ENCODE data around the gene LYZL6. TPM values are rescaled to one million over a fixed set of nuclear protein-coding genes. Genes with fewer than 3 reads are reported as not detected.

The LYZL6 gene
- polyA plus RNA-seq, 1 donor (not counting 4 experiments of a cell fraction or from before 2014, with no cell fraction given), result not detected

- Histone ChIP-seq H3K79me2 (ENCODE audit: control insufficient read depth, insufficient read depth, low read length) (no peaks in the 10 kb centered on the region), H3K9ac (ENCODE audit: control insufficient read depth, extremely low read depth, insufficient read depth, low read length) (no peak overlapping the region), H3K36me3 (ENCODE audit: control insufficient read depth in 2 of 2, extremely low read depth in 1 of 2, insufficient read depth in 2 of 2, low read length in 2 of 2) (no peaks in the 10 kb centered on the region), H3K27me3 (ENCODE audit: control insufficient read depth, extremely low read depth, insufficient read depth, low read length) (no peaks in the 10 kb centered on the region), H3K4me3 (ENCODE audit: control insufficient read depth in 2 of 3, extremely low read depth in 1 of 3, insufficient read depth in 2 of 3, low read depth in 1 of 3, low read length in 3 of 3) (no peak overlapping the region), H3K27ac (ENCODE audit: control insufficient read depth, insufficient read depth, low read length) (no peak overlapping the region), H3K9me3 (ENCODE audit: control insufficient read depth, low read depth, low read length) (no peaks in the 10 kb centered on the region), H3K4me2 (ENCODE audit: control insufficient read depth, extremely low read depth, insufficient read depth, low read depth, low read length) (no peak overlapping the region), H3K9me1 (ENCODE audit: control insufficient read depth, extremely low read depth, insufficient read depth, low read length) (no peaks in the 10 kb centered on the region), H4K20me1 (ENCODE audit: control insufficient read depth, extremely low read depth, insufficient read depth, low read length) (no peaks in the 10 kb centered on the region), H2AFZ (ENCODE audit: control insufficient read depth, low read length) (no peak overlapping the region), H3K4me1 (ENCODE audit: control insufficient read depth, extremely low read depth, insufficient read depth, low read length) (peaks cover 7% of the 10 kb centered on the region)
- no peak for FAIRE-seq
- dilution Hi-C loops (cut with MboI; ENCODE audit: extremely low pct_ligation_motif_present, low sequenced_read_pairs), result no loop called here
- TF ChIP-seq, protein P1, sequence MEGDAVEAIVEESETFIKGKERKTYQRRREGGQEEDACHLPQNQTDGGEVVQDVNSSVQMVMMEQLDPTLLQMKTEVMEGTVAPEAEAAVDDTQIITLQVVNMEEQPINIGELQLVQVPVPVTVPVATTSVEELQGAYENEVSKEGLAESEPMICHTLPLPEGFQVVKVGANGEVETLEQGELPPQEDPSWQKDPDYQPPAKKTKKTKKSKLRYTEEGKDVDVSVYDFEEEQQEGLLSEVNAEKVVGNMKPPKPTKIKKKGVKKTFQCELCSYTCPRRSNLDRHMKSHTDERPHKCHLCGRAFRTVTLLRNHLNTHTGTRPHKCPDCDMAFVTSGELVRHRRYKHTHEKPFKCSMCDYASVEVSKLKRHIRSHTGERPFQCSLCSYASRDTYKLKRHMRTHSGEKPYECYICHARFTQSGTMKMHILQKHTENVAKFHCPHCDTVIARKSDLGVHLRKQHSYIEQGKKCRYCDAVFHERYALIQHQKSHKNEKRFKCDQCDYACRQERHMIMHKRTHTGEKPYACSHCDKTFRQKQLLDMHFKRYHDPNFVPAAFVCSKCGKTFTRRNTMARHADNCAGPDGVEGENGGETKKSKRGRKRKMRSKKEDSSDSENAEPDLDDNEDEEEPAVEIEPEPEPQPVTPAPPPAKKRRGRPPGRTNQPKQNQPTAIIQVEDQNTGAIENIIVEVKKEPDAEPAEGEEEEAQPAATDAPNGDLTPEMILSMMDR (optimal IDR thresholded peaks at IDR 0.05 in 1 of 3, IDR thresholded peaks at IDR 0.05 in 1 of 3, conservative IDR thresholded peaks at IDR 0.05 in 1 of 3; ENCODE audit: extremely low read depth in 1 of 3, insufficient read depth in 2 of 3, low read length in 3 of 3), result no peak
- TF ChIP-seq EZH2 (IDR thresholded peaks at IDR 0.05; ENCODE audit: low read length), result no peak
- DNase-seq (ENCODE audit: low read depth, low spot score), result no peak
These were observed 52.2 kb downstream of the LYZL6 start for GRCh38 chr17:35891269-35891668.

DNA sequence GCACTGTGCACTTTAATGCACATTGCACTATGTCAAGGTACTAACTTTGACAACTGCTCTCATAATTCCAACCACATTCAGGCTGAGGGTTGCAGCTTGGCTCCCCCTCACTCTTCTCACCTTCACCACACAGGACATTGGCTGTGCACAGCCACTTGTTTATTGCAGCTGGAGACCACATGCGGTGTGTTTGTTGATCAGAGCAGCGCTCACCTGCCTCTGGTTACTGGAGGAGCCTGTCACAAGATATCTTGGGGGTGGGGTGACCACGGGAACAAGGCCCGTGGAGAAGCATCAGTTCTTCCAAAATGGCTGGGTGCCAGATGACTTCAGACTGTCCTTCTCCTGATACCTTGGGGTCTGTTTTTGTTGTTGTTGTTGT, 52.7 kb downstream of the LYZL6 start:
- Histone ChIP-seq H3K4me3 (ENCODE audit: control insufficient read depth in 2 of 3, extremely low read depth in 1 of 3, insufficient read depth in 2 of 3, low read depth in 1 of 3, low read length in 3 of 3) (no peak overlapping the region), H3K9ac (ENCODE audit: control insufficient read depth, extremely low read depth, insufficient read depth, low read length) (no peak overlapping the region), H2AFZ (ENCODE audit: control insufficient read depth, low read length) (no peak overlapping the region), H4K20me1 (ENCODE audit: control insufficient read depth, extremely low read depth, insufficient read depth, low read length) (no peaks in the 10 kb centered on the region), H3K4me2 (ENCODE audit: control insufficient read depth, extremely low read depth, insufficient read depth, low read depth, low read length) (no peak overlapping the region), H3K36me3 (ENCODE audit: control insufficient read depth in 2 of 2, extremely low read depth in 1 of 2, insufficient read depth in 2 of 2, low read length in 2 of 2) (no peaks in the 10 kb centered on the region), H3K27ac (ENCODE audit: control insufficient read depth, insufficient read depth, low read length) (no peak overlapping the region), H3K9me1 (ENCODE audit: control insufficient read depth, extremely low read depth, insufficient read depth, low read length) (no peaks in the 10 kb centered on the region), H3K79me2 (ENCODE audit: control insufficient read depth, insufficient read depth, low read length) (no peaks in the 10 kb centered on the region), H3K9me3 (ENCODE audit: control insufficient read depth, low read depth, low read length) (no peaks in the 10 kb centered on the region), H3K4me1 (ENCODE audit: control insufficient read depth, extremely low read depth, insufficient read depth, low read length) (peaks cover 7% of the 10 kb centered on the region), H3K27me3 (ENCODE audit: control insufficient read depth, extremely low read depth, insufficient read depth, low read length) (no peaks in the 10 kb centered on the region)
- no peak for FAIRE-seq
- no peak for DNase-seq (ENCODE audit: low read depth, low spot score)
- TF ChIP-seq, protein P1 (optimal IDR thresholded peaks at IDR 0.05 in 1 of 3, IDR thresholded peaks at IDR 0.05 in 1 of 3, conservative IDR thresholded peaks at IDR 0.05 in 1 of 3; ENCODE audit: extremely low read depth in 1 of 3, insufficient read depth in 2 of 3, low read length in 3 of 3), result no peak
- TF ChIP-seq EZH2 (IDR thresholded peaks at IDR 0.05; ENCODE audit: low read length), result no peak
- dilution Hi-C loops (cut with MboI; ENCODE audit: extremely low pct_ligation_motif_present, low sequenced_read_pairs), result no loop called here
